Stimulated activated CD8-positive, alpha-beta memory T cell treated with anti-CD3 and anti-CD28 coated beads, Interleukin-2, amount 100 ng/mL, for 1 hour (primary cell): Measurements from ENCODE around the gene TMEM151B.

Source experiments
- DNase-seq, 2 donors: peaks; one replicate each; pipeline ENCODE4 v3.0.0-alpha.2; 2020; ENCODE audit warnings: low read depth in 2 of 2

The TMEM151B gene

DNA sequence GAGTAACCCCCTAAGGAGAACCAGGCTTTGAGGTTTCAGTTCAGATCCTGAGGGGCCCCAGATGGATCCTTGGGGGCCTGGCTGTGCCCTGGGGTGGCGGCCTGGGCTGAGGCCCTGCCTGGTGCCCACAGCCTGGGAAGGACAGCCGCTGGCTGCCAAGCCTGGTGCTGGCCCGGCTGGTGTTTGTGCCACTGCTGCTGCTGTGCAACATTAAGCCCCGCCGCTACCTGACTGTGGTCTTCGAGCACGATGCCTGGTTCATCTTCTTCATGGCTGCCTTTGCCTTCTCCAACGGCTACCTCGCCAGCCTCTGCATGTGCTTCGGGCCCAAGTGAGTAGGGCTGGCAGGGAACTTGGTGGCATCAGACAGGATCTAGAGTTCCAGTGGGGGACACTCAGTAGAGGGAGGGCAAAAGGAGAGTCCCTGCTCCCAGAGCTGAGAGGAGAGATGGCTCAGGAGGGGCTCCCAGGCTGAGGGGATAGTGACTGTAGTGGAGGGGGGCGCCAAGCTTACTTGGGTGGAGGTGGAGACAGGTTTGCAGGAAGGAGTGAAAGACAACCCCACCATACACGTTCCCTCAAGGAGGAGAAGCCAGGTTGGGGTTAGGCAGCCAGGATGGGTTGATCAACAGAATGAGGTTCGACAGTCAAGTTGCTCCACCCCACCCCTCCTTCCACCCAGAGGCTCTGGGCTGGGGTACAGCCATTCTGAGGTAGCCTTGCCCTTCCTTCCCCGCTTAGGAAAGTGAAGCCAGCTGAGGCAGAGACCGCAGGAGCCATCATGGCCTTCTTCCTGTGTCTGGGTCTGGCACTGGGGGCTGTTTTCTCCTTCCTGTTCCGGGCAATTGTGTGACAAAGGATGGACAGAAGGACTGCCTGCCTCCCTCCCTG is 37.3 kb upstream of the TMEM151B start:
- DNase-seq: no peak

DNA sequence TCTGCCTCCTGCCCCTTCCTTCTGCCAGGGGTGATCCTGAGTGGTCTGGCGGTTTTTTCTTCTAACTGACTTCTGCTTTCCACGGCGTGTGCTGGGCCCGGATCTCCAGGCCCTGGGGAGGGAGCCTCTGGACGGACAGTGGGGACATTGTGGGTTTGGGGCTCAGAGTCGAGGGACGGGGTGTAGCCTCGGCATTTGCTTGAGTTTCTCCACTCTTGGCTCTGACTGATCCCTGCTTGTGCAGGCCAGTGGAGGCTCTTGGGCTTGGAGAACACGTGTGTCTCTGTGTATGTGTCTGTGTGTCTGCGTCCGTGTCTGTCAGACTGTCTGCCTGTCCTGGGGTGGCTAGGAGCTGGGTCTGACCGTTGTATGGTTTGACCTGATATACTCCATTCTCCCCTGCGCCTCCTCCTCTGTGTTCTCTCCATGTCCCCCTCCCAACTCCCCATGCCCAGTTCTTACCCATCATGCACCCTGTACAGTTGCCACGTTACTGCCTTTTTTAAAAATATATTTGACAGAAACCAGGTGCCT is 36.6 kb upstream of the TMEM151B start:
- DNase-seq: no peak

DNA sequence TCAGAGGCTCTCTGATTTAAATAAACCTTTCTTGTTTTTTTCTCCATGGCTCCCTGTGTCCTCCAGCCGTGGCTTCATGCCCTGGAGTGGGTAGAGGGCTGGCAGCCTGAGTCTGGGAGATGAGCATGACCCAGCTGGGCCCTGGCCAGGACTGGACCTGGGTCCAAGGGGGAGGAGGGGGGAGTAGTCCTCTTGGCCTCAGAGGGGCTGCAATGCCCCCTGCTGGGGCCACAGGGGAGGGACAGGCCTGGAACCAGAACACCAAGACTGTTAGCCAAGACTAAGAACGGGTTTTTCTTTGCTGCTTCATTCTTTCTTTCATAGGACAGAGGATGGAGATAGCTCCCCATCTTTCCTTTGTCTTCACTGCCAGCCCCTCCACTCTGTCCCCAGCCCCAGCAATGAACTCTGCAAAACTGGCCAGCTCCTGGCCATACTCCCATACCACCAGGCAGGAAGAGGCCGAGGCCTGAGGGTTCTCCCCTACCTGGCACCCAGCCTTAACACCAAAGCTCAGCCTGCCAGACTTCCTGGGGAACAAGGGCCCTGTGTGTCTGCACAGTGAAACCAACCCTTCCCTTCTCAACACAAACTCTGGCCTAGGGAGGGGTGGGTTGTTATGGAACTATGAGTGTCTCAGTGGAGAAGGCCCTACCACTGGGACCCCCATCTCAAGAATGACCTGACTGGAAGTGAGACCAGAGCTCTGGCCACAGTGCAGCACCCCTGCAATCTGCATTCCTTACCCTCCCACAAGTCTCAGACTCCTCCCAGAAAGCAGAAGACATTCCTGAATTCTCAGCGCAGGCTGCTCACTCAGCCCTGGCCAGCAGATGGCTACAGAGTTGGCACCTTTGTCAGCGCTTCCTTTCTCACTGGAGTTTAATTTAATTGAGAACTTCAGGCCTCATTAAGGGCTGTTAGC is 35.9 kb upstream of the TMEM151B start:
- DNase-seq: no peak

DNA sequence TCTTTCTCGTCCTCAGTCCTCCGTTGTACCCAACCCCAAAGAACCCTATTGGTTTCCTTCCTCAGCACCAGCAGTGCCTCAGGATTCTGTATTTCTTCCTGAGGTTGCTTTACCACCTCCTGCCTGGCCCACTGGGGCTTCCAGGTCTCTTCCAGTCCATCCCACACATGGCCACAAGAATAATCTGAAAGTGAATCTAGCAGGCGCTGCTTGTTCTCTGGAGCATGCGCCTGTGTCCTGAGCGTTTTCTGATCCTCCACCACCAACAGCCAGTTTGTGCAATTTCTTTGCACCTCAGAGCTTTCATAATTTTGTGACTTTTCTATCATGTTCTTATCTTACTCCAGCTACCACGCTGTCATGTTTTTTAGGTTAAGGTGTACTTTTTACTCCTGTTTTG is 35.0 kb upstream of the TMEM151B start:
- DNase-seq: no peak

DNA sequence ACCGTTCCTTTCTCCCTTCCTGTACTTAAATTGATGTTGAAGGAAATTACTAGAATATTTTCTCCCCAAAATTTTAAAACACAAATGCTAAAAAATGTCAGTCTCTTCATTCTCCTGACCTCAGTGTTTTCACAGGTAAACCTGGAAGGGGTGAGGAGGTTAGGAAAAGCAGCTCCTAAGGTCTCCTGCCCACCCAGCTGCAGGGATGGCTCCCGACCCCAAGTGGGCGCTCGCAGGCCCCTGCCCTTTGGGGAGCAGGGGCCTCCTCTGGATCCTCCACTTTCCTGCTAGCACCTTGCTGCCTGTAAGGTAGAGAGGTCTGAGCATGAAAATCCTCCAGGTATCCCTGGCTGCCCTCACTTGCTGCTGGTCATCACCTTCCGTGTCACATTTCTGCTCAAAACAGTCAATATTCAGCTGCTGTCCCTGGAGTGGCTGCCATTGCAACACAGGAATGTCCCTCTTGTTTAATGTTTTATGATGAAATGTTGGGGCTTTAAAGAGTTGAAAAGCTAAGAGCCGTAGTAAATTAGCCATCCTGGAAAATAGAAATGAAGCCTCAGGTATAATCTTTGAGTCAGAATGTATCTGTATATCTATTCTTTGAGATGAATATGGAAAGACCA is 34.2 kb upstream of the TMEM151B start:
- no peak for DNase-seq

DNA sequence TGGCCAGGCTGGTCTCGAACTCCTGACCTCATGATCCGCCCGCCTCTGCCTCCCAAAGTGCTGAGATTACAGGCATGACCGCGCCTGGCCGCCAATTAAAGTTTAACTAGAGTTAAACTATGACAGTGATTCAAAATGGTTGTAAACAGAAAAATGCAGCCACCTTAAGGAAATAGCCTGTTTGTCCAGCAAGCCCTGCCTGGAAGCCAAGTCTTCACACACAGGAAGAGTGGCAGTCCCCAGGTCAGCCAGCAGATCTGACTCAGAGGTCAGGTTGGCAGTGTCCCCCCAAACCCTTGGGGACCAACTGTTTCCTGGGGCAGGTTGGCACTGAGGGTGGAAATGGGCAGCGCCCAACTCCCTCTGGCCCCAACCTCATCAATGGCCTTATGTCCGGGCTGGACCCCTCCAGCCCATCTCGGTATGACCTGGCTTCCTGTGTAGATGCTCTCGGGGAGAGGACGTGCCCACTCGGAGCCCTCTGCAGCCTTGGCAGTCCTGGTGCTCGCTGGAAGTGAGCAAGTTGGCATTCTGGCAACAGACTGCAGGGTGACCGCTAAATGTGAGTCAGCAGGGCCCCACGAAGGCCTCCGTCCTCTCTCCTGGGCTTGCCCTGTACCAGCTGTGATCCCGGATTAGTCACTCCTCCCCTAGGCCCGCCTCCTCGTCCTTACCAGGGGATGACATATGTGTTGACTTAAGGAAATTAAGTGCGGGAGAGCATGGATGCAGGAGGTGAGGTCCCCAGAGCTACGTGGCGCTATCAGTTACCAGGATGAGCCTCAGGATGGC is 33.0 kb upstream of the TMEM151B start:
- peak; percentile 34 to 53 for DNase-seq

DNA sequence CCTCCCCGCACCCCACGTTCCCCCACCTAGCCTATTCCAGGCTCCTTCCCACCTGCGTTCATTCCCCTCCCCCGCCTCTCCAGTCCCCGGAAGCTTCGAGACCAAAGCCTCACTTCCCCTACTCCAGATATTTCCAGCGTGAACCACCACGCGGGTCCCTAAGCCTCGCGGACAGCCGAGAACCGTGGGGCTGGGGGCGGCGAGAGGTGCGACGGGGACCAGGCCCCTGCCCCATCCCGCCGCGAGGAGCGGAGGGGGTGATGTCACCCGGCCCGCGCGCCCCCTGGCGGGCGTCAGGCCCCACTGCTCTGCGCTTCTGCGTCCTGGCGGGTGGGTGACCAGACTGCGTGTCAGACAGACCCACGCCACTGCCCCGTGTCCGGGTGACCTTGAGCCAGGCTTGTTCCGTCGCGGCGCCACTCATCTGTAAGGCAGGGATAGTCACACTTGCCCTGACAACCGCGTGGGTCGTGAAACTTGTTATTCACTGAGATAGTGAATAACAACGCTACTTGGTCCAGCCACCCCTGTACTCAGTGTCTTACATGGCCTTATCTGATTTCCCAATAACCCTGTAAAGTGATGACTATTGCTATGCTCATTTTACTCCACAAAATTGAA is 32.3 kb upstream of the TMEM151B start:
- peak; percentile 59 to 60 for DNase-seq

DNA sequence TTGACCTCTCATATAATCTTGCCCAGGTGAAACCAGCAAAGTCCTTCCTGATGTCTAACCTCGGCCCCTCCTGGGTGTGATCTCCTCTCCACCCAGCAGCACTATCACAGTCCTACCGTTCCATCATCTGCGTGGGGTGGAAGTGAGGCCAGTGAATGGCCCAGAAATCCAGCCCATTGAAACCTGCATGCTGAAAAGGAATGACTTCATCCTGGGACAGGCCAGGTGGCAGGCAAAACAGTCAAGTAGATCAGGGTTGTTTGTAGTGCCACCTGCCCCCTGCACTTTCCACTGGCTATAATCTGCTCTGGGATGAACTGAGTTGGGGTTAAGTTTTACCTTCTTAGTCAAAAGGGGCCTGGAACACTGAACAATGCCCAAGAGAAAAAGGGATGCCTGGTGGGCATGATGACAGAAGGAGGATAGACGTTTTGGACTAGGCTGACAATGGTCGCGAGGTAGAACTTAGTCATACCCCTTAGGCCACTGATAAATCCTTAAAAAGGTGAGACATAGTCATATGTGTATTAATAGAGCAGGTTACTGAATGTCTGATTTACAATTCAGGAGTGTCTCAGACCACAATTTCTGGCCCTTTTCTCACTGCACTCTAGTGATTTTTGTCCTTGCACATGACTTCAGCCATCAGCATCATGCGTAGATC is 31.4 kb upstream of the TMEM151B start:
- no peak for DNase-seq

DNA sequence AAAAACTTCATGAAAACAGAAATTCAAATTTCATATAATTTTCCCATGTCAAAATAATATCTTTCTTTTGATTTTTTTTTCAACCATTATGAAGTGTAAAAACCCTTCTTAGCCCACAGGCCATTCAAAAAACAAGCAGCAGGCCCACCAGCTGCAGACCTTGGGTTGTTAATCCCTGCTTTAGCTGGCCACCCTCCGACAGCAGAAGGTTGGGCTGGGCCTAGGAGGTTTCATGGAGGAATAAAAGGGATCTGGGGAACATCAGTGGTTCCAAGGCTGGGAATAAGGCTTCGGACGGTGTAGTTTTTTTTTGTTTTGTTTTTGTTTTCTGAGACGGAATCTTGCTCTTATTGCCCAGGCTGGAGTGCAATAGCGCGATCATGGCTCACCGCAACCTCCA is 26.9 kb upstream of the TMEM151B start:
- DNase-seq: no peak

DNA sequence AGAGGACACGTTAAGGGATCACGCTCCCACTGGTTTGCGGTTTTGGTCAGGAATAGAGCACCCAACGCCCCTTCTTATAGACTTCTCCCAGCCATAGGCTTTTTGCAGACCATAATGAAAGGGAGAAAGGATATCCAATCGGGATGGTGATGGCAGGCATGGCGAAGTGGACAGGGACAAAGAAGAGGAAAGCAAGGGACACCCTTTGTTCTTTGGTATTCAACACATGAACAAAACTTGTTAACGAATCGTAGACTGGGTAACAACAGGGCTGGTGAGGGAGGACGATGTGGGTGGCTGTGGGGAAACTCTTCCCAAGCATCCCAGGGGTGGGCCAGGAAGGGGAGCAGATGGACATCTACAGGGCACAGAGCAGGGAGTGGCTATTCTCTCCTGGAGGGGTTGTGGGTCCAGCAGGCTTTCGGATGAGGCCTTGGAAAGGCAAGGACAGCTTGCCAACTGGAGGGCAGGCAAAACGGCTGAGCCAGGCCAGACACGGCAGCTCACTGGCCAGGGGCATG is 24.8 kb upstream of the TMEM151B start:
- no peak for DNase-seq

DNA sequence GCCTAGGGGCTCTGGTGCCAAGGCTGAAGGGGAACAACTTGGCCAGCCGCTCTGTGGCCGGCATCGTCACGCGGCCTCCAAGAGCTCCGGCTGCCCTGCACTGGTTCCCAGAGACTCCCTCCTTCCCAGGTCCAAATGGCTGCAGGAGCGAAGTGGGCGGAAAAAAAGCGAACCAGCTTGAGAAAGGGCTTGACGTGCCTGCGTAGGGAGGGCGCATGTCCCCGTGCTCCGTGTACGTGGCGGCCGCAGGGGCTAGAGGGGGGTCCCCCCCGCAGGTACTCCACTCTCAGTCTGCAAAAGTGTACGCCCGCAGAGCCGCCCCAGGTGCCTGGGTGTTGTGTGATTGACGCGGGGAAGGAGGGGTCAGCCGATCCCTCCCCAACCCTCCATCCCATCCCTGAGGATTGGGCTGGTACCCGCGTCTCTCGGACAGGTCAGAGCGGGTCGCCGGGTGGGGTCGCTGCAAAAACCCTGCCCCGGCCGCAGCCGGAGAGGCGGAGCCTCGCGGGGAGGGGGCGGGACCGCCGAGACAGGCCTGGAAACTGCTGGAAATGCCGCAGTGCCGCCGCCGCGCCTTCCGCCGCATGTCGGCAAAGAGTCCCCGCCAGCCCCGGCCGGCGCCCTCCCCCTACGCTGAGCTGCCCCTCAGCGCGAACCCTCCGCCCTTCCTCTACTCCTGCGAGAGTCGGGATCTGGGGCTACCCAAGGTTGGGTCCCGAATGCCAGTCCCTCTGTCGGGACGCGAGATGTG is 24.2 kb upstream of the TMEM151B start:
- peak; percentile 59 to 71 for DNase-seq

DNA sequence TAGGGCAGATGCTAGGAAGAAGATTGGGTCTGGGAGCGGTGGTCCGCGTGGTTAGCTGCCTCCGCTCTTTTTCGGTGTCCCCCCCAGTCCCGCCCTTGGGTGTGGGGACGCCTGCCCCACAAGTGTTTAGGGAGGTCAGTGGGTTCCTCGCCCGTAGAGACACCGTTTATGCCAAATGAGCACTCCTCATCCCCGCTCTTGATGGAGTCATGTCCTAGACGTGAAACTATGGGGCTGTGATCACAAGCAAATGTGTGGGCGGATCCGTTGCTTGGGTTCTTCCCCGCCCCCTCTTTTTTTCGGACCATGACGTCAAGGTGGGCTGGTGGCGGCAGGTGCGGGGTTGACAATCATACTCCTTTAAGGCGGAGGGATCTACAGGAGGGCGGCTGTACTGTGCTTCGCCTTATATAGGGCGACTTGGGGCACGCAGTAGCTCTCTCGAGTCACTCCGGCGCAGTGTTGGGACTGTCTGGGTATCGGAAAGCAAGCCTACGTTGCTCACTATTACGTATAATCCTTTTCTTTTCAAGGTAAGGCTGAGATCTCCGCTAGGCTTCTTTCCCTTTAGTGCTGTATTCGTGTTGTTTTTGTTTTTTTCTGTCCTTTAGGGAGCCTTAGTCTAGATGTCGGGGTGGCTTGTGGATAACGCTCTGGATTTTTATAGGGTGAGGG is 23.4 kb upstream of the TMEM151B start, which contains the start of gene HSP90AB1:
Gene HSP90AB1 (plus strand): TSS at position 439 of the 675 bp plus-strand sequence. CDS start 1,529 bp downstream, outside the sequence.
- DNase-seq: peak; percentile 84 to 88

DNA sequence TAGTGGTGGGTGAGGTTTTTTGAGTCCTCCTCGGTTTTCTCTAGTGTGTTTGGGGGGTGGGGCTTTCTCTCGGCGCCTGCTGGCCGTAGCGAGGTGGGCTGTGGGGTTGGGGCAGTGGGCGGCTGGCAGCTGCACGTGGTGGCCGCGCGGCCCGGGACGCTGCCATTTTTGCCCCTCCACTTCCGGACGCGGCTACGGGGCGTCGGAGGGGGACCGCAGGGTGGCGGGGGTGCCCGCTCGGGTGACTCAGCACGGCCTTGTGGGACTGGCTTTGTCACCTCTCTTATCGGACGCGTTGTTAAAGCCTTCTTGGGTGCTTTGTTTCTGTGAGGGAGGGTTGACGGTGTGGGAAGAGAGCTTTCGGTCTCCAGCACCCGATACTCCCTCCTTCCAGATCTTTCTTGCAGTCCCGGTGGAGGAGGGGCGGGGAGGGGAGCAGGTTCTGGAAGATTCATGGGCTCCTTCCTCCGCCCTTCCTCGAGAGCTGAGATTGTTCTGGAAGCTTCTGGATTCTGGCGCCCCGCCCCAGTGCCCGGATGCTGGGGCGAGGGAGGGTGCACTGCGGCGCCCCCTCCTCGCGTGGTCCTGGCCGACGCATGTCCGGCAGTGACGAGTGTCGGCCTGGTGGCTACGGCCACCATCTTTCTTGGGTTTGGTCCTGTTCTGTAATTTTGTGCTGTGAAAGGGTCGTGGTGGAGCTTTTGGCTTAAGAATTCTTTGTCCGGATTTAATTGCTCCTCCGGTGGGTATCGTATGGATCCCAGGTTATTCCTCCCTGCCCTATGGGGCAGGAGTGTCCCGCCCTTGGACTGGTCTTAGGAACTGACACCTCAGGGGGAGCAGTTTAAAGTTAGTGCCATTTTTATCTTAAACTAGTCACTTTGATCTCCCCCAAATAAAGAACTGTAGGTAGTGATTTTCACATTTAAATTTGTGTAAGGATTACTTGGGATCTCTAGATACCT is 22.6 kb upstream of the TMEM151B start:
- peak; percentile 77 to 85 for DNase-seq

DNA sequence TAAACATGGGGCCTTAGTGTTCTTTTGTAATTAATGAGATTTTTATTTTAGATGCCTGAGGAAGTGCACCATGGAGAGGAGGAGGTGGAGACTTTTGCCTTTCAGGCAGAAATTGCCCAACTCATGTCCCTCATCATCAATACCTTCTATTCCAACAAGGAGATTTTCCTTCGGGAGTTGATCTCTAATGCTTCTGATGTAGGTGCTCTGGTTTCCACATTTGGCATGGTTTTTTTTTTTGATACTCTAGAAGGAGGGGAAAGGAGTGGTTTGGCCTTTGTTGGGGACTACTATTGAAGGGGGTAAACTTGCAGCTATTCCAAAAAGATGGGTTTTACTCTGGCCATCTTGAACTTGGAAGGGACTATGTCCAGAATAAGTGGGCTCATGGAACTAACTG is 21.7 kb upstream of the TMEM151B start:
- no peak for DNase-seq

DNA sequence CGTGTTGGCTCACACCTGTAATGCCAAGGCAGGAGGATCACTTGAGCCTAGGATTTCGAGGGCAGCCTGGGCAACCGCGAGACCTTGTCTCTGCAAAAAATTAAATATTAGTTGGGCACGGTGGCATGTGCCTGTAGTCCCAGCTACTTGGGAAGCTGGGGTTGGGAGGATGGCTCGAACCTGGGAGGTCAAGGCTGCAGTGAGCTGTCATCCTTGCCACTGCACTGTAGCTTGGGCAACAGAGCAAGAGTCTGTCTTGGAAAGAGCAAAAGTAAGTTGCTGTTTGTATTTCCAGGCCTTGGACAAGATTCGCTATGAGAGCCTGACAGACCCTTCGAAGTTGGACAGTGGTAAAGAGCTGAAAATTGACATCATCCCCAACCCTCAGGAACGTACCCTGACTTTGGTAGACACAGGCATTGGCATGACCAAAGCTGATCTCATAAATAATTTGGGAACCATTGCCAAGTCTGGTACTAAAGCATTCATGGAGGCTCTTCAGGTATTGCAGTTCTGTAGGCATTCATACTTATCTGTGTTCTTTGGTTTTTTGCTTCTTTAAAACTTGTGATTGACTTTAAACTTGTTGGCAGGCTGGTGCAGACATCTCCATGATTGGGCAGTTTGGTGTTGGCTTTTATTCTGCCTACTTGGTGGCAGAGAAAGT is 21.0 kb upstream of the TMEM151B start:
- DNase-seq: no peak

DNA sequence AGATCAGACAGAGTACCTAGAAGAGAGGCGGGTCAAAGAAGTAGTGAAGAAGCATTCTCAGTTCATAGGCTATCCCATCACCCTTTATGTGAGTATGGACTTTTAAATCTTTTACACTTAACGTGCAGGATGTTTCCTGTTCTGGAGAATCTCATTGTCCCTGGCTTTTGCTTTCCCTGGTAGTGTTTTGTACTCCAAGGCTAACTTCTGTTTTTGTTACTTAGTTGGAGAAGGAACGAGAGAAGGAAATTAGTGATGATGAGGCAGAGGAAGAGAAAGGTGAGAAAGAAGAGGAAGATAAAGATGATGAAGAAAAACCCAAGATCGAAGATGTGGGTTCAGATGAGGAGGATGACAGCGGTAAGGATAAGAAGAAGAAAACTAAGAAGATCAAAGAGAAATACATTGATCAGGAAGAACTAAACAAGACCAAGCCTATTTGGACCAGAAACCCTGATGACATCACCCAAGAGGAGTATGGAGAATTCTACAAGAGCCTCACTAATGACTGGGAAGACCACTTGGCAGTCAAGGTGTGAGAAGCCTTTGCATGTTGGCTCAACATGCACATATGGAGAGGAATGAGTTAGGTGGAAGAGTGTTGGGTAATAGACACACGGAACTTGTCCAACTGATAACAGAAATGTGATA is 20.1 kb upstream of the TMEM151B start:
- DNase-seq: no peak
